B cell (primary cell): ENCODE results near the gene SOX8. TPM values are rescaled to one million over a fixed set of nuclear protein-coding genes. Genes with fewer than 3 reads are reported as not detected.

ENCODE experiments used
- ATAC-seq: fragments of 200-7000 bp; cut with Tn5 transposase; one replicate; pipeline ENCODE4 v1.10.0; 2021; ENCODE audit warnings: low read depth, mild to moderate bottlenecking, moderate number of reproducible peaks, moderate library complexity
- CTCF ChIA-PET: fragments of 350-600 bp; sonication (Branson Sonifier 250); formaldehyde crosslinking; loops from one replicate; lab custom pipeline; 2021; ENCODE audit warnings: antibody characterized with exemption, inconsistent platforms; lab: Charles Lee
- POLR2A ChIA-PET: fragments of 350-600 bp; sonication (Branson Sonifier 250); formaldehyde crosslinking; loops from one replicate; lab custom pipeline; 2021; ENCODE audit warnings: antibody characterized with exemption; lab: Charles Lee
- DNase-seq: peaks from one replicate; pipeline ENCODE4 v3.0.0; 2013
- H2AFZ ChIP-seq: 2 replicates; pipeline ENCODE4 v1.6.1; 2012; ENCODE audit warnings: mild to moderate bottlenecking, low read depth, low read length; ENCODE audit not compliant: insufficient read depth, poor library complexity, severe bottlenecking
- H3K27ac ChIP-seq, 2 donors: 1 replicate in 1 of 2; 2 replicates in 1 of 2; pipeline ENCODE4 v1.5.1; 2012 to 2013; ENCODE audit warnings: low read length in 2 of 2, mild to moderate bottlenecking in 2 of 2, moderate library complexity in 1 of 2
- H3K27me3 ChIP-seq, 4 experiments: fragments of 200-600 bp in 1 of 4; sonication (generic) in 1 of 4; replicated peaks in 1 of 4; 1 replicate in 2 of 4; 2 replicates in 2 of 4; pipeline versions ENCODE4 v1.6.1 to v1.7.0; 2013 to 2016; ENCODE audit warnings: low read length in 3 of 4, mild to moderate bottlenecking in 2 of 4, mixed read lengths in 1 of 4, moderate library complexity in 1 of 4; ENCODE audit not compliant: insufficient read depth in 4 of 4, control insufficient read depth in 3 of 4; ENCODE audit errors: control extremely low read depth in 1 of 4
- H3K36me3 ChIP-seq, 2 experiments: replicated peaks in 1 of 2; 1 replicate in 1 of 2; 2 replicates in 1 of 2; pipeline versions ENCODE4 v1.6.1 to v1.7.1; 2013; ENCODE audit warnings: low read length in 1 of 2; ENCODE audit not compliant: insufficient read depth in 2 of 2, control insufficient read depth in 1 of 2; ENCODE audit errors: control extremely low read depth in 1 of 2, extremely low read depth in 1 of 2
- H3K4me1 ChIP-seq, 2 donors: fragments of 200-600 bp in 1 of 2; sonication (generic) in 1 of 2; 1 replicate in 1 of 2; 2 replicates in 1 of 2; pipeline versions ENCODE4 v1.5.1 to v1.6.1; 2013 to 2017; ENCODE audit warnings: low read length in 2 of 2; ENCODE audit not compliant: control insufficient read depth in 2 of 2, insufficient read depth in 2 of 2
- H3K4me2 ChIP-seq: replicated peaks from 2 replicates; pipeline ENCODE3; 2012; ENCODE audit warnings: mild to moderate bottlenecking, low read depth, low read length; ENCODE audit not compliant: poor library complexity, severe bottlenecking
- H3K4me3 ChIP-seq, 5 experiments: fragments of 200-600 bp in 1 of 5; sonication (generic) in 1 of 5; 1 replicate in 3 of 5; 2 replicates in 2 of 5; pipeline versions ENCODE4 v1.5.1 to v1.7.0; 2011 to 2016; ENCODE audit warnings: low read length in 4 of 5, mild to moderate bottlenecking in 4 of 5, low read depth in 2 of 5, control low read depth in 1 of 5, moderate library complexity in 1 of 5; ENCODE audit not compliant: insufficient read depth in 1 of 5; ENCODE audit errors: control extremely low read depth in 1 of 5, extremely low read depth in 1 of 5
- H3K79me2 ChIP-seq: fragments of 200-600 bp; sonication (generic); one replicate; pipeline ENCODE4 v1.6.0; 2016; ENCODE audit warnings: low read length; ENCODE audit not compliant: control insufficient read depth, insufficient read depth
- H3K9ac ChIP-seq: fragments of 200-600 bp; sonication (generic); 2 replicates; pipeline ENCODE4 v1.6.1; 2017; ENCODE audit warnings: mild to moderate bottlenecking, low read length, moderate library complexity
- H3K9me3 ChIP-seq, 3 donors: one replicate each; pipeline versions ENCODE4 v1.6.1 to v1.7.1; 2013; ENCODE audit warnings: low read length in 2 of 3; ENCODE audit not compliant: control insufficient read depth in 2 of 3, insufficient read depth in 1 of 3; ENCODE audit errors: control extremely low read depth in 1 of 3
- H4K20me1 ChIP-seq: 2 replicates; pipeline ENCODE4 v1.6.0; 2012; ENCODE audit warnings: mild to moderate bottlenecking, low read length; ENCODE audit not compliant: insufficient read depth, control insufficient read depth, poor library complexity, severe bottlenecking
- H3K27ac Mint-ChIP-seq: one replicate; pipeline ENCODE4 v1.8.0; 2021; ENCODE audit warnings: mixed read lengths
- H3K27me3 Mint-ChIP-seq: one replicate; pipeline ENCODE4 v1.8.0; 2021; ENCODE audit warnings: mixed read lengths
- H3K4me1 Mint-ChIP-seq: one replicate; pipeline ENCODE4 v1.8.0; 2021; ENCODE audit warnings: mixed read lengths
- H3K4me3 Mint-ChIP-seq: one replicate; pipeline ENCODE4 v1.8.0; 2021; ENCODE audit warnings: mixed read lengths
- H3K9me3 Mint-ChIP-seq: one replicate; pipeline ENCODE4 v1.8.0; 2022; ENCODE audit warnings: mixed read lengths; ENCODE audit not compliant: insufficient read depth
- EZH2 ChIP-seq: IDR thresholded peaks from 2 replicates; pipeline ENCODE4 v1.6.1; 2012; ENCODE audit warnings: borderline replicate concordance, low read depth, mild to moderate bottlenecking, moderate library complexity, low read length; ENCODE audit not compliant: insufficient read depth, poor library complexity, severe bottlenecking
- WGBS: methylation state at CpG from one replicate; pipeline ENCODE4 v1.1.5; 2013; ENCODE audit warnings: missing lambda C conversion rate; ENCODE audit not compliant: insufficient coverage; 5-methylcytosine and 5-hydroxymethylcytosine counted together
- intact Hi-C: fragments of 100-400 bp; cut with micrococcal nuclease; formaldehyde crosslinking; loops from one replicate; pipeline ENCODE4 v1.10.0; 2022
- polyA plus RNA-seq: library from polyadenylated mRNA; depleted of rRNA; stranded (reverse); fragments of >200 nt; gene quantifications from 2 replicates; pipeline ENCODE4 v1.2.3, GENCODE V29; 2012
- total RNA-seq, 2 donors: library from RNA; stranded (reverse); fragments of 120-200 nt in 1 of 2; gene quantifications; 1 replicate in 1 of 2; 2 replicates in 1 of 2; pipeline versions ENCODE4 v1.2.3 to v1.2.4, GENCODE V29; 2013 to 2022
- TF ChIP-seq, protein P1 (sequence below): fragments of 200-600 bp; IDR thresholded peaks from one replicate; pipeline ENCODE4 v1.8.0; 2022; ENCODE audit warnings: antibody characterized with exemption, mild to moderate bottlenecking

SOX8 gene
- total and polyA plus RNA-seq, 2 donors (not counting 1 experiment from before 2014, with no cell fraction given) = 0.03 to 1.2 TPM

DNA sequence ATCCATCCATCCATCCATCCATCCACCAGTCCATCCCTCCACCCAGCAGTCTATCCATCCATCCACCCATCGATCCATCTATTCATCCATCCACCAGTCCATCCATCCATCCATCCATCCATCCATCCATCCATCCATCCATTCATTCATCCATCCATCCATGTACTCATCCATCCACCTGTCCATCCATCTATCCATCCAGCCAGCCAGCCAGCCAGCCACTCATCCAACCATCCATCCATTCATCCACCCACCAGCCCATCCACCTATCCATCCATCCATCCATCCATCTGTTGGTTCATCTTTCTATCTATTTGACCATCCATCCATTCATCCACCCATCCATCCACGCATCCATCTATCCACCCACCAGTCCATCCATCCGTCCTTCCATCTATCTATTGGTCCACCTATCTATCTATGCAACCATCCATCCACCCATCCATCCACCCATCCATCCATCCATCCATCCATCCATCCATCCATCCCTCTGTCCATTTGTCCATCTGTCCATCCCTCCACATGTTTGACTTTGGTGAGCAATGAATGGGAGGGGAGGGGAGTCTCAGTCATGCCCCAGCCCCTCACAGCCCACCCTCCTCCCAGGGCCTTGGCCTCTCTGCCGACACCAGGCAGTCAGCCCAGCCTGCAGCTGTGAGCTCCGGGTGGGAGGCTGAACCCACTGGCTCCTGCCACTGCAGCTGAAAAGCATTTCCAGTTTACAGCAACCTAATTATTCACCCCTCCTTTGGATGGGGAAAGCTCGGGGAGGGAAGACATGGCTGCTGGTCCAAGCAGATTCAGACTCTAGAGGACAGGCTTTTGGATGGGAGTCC is 52.9 kb downstream of the SOX8 start:
- Mint-ChIP-seq H3K27ac (no peak overlapping the region), H3K4me3 (no peak overlapping the region), H3K27me3 (no peaks in the 10 kb centered on the region), H3K4me1 (no peaks in the 10 kb centered on the region), H3K9me3 (no peaks in the 10 kb centered on the region)
- H3K27me3 ChIP-seq = peaks cover 0 to 4% (median 0%) of the 10 kb centered on the region in 4 experiments
- no peak overlapping the region for H3K9ac ChIP-seq
- intact Hi-C loops = no loop called here
- no peak for ATAC-seq
- no peak overlapping the region for H3K4me3 ChIP-seq
- H3K36me3 ChIP-seq = no peaks in the 10 kb centered on the region
- no peaks in the 10 kb centered on the region for H3K4me1 ChIP-seq
- H3K27ac ChIP-seq = no peak overlapping the region
- POLR2A ChIA-PET = no interaction called here
- no peaks in the 10 kb centered on the region for H3K79me2 ChIP-seq
- H3K9me3 ChIP-seq = peaks cover 0 to 30% (median 0%) of the 10 kb centered on the region in 3 donors
- DNase-seq = no peak
- no peak overlapping the region for H3K4me2 ChIP-seq
- no peak overlapping the region for H2AFZ ChIP-seq
- no peaks in the 10 kb centered on the region for H4K20me1 ChIP-seq
- TF ChIP-seq, protein P1, sequence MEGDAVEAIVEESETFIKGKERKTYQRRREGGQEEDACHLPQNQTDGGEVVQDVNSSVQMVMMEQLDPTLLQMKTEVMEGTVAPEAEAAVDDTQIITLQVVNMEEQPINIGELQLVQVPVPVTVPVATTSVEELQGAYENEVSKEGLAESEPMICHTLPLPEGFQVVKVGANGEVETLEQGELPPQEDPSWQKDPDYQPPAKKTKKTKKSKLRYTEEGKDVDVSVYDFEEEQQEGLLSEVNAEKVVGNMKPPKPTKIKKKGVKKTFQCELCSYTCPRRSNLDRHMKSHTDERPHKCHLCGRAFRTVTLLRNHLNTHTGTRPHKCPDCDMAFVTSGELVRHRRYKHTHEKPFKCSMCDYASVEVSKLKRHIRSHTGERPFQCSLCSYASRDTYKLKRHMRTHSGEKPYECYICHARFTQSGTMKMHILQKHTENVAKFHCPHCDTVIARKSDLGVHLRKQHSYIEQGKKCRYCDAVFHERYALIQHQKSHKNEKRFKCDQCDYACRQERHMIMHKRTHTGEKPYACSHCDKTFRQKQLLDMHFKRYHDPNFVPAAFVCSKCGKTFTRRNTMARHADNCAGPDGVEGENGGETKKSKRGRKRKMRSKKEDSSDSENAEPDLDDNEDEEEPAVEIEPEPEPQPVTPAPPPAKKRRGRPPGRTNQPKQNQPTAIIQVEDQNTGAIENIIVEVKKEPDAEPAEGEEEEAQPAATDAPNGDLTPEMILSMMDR = no peak
- no peak for TF ChIP-seq EZH2
- CTCF ChIA-PET = no interaction called here
- WGBS = 87% methylated on average over 6 of the region's 6 CpGs

DNA sequence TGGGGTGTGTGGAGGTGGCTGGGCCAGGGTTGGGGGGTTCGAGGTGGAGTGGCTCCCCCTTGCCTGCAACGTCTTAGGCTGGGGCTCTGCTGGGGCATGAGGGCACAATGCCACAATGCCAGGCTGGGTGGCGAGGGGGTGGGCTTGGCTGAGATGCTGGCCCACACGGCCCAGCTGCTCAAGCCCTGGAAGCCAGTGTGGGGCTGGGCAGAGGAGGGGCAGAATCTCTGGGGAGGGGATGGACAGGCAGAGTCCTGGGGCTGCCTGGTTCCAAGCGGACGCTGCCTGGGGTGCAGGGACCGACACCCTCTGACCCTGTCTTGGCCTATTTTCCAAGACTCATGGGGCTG is 53.5 kb downstream of the SOX8 start:
- H3K4me2 ChIP-seq = no peak overlapping the region
- no peak overlapping the region for H3K9ac ChIP-seq
- no peaks in the 10 kb centered on the region for H4K20me1 ChIP-seq
- no peak overlapping the region for H2AFZ ChIP-seq
- Mint-ChIP-seq H3K4me1 (no peaks in the 10 kb centered on the region), H3K4me3 (no peak overlapping the region), H3K27ac (no peak overlapping the region), H3K9me3 (no peaks in the 10 kb centered on the region), H3K27me3 (no peaks in the 10 kb centered on the region)
- DNase-seq (no peak), ATAC-seq (no peak)
- H3K79me2 ChIP-seq = no peaks in the 10 kb centered on the region
- no peak overlapping the region for H3K4me3 ChIP-seq
- CTCF ChIA-PET = no interaction called here
- POLR2A ChIA-PET = no interaction called here
- intact Hi-C loops = no loop called here
- H3K27me3 ChIP-seq = peaks cover 0 to 4% (median 0%) of the 10 kb centered on the region in 4 experiments
- TF ChIP-seq EZH2 = no peak
- TF ChIP-seq, protein P1 = no peak
- peaks cover 0 to 32% (median 0%) of the 10 kb centered on the region in 3 donors for H3K9me3 ChIP-seq
- H3K27ac ChIP-seq = no peak overlapping the region
- no peaks in the 10 kb centered on the region for H3K36me3 ChIP-seq
- no peaks in the 10 kb centered on the region for H3K4me1 ChIP-seq
- WGBS = 84% methylated on average over 7 of the region's 7 CpGs
